Hepatocyte (in vitro differentiated cells): ENCODE measurements around the gene DENND6B.

ENCODE experiments used
- CTCF ChIP-seq: fragments of 200-600 bp; sonication (generic); IDR thresholded peaks from 2 replicates; pipeline ENCODE4 v1.5.1; 2016; ENCODE audit warnings: antibody characterized with exemption, mild to moderate bottlenecking; ENCODE audit not compliant: poor library complexity
- EZH2 ChIP-seq: fragments of 200-600 bp; sonication (generic); IDR thresholded peaks from 2 replicates; pipeline ENCODE4 v1.6.1; 2016; ENCODE audit warnings: antibody characterized with exemption, mild to moderate bottlenecking, borderline replicate concordance
- EZH2phosphoT487 ChIP-seq: fragments of 200-600 bp; sonication (generic); IDR thresholded peaks from one replicate; pipeline ENCODE4 v1.6.1; 2018; ENCODE audit warnings: antibody characterized with exemption, mild to moderate bottlenecking, low read depth, moderate library complexity; ENCODE audit not compliant: unreplicated experiment, severe bottlenecking

- TF ChIP-seq EZH2 = no peak
- TF ChIP-seq CTCF = no peak
- TF ChIP-seq EZH2phosphoT487 = no peak
Measured at GRCh38 chr22:50266994-50267393, 59.8 kb downstream of the DENND6B start.
